Lower lobe of right lung (tissue), 2 donors: ENCODE data around the gene CMTM7. TPM values are rescaled to one million over a fixed set of nuclear protein-coding genes. Genes with fewer than 3 reads are reported as not detected.

Experiments
- ATAC-seq, 2 donors: fragments of 200-7000 bp; cut with Tn5 transposase; one replicate each; pipeline ENCODE4 v1.9.1; 2020 to 2022; ENCODE audit warnings: mild to moderate bottlenecking in 2 of 2, moderate library complexity in 2 of 2
- DNase-seq: peaks from one replicate; pipeline ENCODE4 v3.0.0-alpha.2; 2020
- H3K27ac ChIP-seq: fragments of 200-600 bp; one replicate; pipeline ENCODE4 v1.8.0; 2022
- H3K27me3 ChIP-seq: fragments of 200-600 bp; one replicate; pipeline ENCODE4 v1.8.0; 2022; ENCODE audit warnings: low read depth
- H3K36me3 ChIP-seq: fragments of 200-600 bp; one replicate; pipeline ENCODE4 v1.8.0; 2022; ENCODE audit warnings: mild to moderate bottlenecking
- H3K4me1 ChIP-seq: fragments of 200-600 bp; one replicate; pipeline ENCODE4 v1.8.0; 2022
- H3K4me3 ChIP-seq: fragments of 200-600 bp; one replicate; pipeline ENCODE4 v1.8.0; 2022; ENCODE audit warnings: mild to moderate bottlenecking
- H3K9me3 ChIP-seq: fragments of 200-600 bp; one replicate; pipeline ENCODE4 v1.8.0; 2022
- intact Hi-C: fragments of 100-400 bp; cut with DNase I; formaldehyde crosslinking; loops from one replicate; pipeline ENCODE4 v1.11.0; 2022
- total RNA-seq: library from RNA; stranded (reverse); fragmentation: NEBNext Ultra II Directional; extraction: Animal tissue kit (Norgen Biotek cat#: 25700); gene quantifications from one replicate; pipeline ENCODE4 v1.2.1, GENCODE V29; 2021
- TF ChIP-seq, protein P1 (sequence below): fragments of 200-600 bp; IDR thresholded peaks from one replicate; pipeline ENCODE4 v1.8.0; 2022; ENCODE audit warnings: antibody characterized with exemption, mild to moderate bottlenecking
- donor health status: DM: no; HTN: yes; CAD: no; lungs with severe emphysema.

The CMTM7 gene
- total RNA-seq, 1 donor from 2014 or later = 49.9 TPM

DNA sequence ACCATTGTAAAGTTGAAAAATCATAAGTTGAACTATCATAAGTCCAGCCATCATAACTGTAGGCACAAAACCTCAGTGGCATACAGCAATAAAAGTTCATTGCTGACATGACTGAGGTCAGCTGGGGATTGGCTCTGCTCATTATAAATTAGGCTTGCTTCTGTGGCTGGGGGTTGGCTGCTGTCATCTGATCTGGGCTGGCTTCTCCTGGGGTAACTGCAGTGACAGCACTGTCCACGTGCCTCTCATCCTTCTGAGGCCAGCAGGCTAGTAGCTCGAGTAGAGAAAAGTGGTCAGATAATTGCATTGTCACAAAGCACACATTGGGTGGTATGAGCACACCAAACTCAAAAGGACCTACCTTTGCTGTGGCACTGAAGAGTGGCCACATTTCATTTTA, 31.3 kb downstream of the CMTM7 start:
- Histone ChIP-seq H3K4me1 (peaks cover 68% of the 10 kb centered on the region), H3K27me3 (no peaks in the 10 kb centered on the region), H3K4me3 (no peak overlapping the region), H3K36me3 (no peaks in the 10 kb centered on the region), H3K27ac (peak overlapping the region; percentile 83), H3K9me3 (no peaks in the 10 kb centered on the region)
- ATAC-seq = no peak
- no peak for DNase-seq
- intact Hi-C loops = no loop called here
- TF ChIP-seq, protein P1, sequence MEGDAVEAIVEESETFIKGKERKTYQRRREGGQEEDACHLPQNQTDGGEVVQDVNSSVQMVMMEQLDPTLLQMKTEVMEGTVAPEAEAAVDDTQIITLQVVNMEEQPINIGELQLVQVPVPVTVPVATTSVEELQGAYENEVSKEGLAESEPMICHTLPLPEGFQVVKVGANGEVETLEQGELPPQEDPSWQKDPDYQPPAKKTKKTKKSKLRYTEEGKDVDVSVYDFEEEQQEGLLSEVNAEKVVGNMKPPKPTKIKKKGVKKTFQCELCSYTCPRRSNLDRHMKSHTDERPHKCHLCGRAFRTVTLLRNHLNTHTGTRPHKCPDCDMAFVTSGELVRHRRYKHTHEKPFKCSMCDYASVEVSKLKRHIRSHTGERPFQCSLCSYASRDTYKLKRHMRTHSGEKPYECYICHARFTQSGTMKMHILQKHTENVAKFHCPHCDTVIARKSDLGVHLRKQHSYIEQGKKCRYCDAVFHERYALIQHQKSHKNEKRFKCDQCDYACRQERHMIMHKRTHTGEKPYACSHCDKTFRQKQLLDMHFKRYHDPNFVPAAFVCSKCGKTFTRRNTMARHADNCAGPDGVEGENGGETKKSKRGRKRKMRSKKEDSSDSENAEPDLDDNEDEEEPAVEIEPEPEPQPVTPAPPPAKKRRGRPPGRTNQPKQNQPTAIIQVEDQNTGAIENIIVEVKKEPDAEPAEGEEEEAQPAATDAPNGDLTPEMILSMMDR = no peak

- Histone ChIP-seq H3K4me1 (peaks cover 74% of the 10 kb centered on the region), H3K4me3 (no peak overlapping the region), H3K27me3 (no peaks in the 10 kb centered on the region), H3K9me3 (no peaks in the 10 kb centered on the region), H3K36me3 (no peaks in the 10 kb centered on the region), H3K27ac (peak overlapping the region; percentile 83)
- TF ChIP-seq, protein P1 = no peak
- DNase-seq (no peak), ATAC-seq (no peak)
- intact Hi-C loops = no loop called here
Observed at GRCh38 chr3:32423534-32423933, 31.9 kb downstream of the CMTM7 start.

DNA sequence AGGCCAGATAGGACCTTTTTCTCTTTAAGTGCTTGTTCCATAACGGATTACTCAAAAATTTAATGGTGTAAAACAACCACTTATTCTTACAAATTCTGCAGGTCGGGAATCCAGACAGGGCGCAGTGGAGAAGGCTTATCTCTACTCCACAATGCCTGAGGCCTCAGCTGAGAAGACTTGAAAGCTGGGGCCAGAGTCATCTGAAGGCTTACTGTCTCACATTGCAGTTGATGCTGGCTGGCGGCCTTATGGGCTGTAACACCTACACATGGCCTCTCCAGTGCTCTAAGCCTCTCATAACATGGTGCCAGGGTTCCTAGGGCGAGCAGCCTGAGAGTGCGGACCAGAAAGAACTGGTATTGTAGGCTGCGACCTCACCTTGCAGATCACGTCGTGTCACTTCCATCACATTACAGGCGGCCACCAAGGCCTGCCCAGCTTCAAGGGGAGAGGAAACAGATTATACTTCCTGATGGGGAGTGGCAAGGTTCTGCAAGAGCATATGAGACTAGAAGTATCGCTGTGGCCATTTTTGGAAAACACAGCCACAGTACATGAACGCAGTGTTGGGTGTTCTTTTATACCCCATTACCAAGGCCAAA, 32.4 kb downstream of the CMTM7 start:
- H3K27ac ChIP-seq = peak overlapping the region; percentile 83
- ATAC-seq = no peak
- intact Hi-C loops = no loop called here
- H3K36me3 ChIP-seq = no peaks in the 10 kb centered on the region
- H3K27me3 ChIP-seq = no peaks in the 10 kb centered on the region
- peaks cover 79% of the 10 kb centered on the region for H3K4me1 ChIP-seq
- no peak for DNase-seq
- TF ChIP-seq, protein P1 = no peak
- no peak overlapping the region for H3K4me3 ChIP-seq
- no peaks in the 10 kb centered on the region for H3K9me3 ChIP-seq

DNA sequence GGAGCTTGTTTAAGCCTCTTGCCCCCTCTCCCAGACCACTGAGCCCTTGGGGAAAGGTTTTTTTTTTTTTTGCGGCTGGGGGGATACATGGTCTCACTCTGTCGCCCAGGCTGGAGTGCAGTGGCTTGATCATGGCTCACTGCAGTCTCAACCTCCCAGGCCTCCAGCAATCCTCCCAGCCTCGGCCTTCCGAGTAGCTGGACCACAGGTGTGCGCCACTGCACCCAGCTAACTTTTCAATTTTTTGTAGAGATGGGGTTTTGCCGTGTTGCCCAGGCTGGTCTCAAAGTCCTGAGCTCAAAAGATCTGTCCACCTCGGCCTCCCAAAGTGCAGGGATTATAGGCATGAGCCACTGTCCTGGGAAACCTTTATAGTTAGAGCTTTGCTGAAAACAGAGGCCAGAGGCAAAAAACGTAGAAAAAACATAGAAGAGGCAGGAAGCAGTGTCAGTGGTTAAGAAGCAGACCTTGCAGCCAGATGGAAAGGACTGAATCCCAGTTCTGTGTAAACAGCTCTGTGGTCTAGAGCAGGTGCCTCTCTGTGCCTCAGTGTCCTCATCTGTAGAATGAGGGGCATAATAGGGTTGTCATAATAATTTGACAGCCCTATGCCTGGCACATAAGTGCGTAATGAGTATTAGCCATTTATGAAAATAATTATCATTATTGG, 33.1 kb downstream of the CMTM7 start:
- intact Hi-C loops = no loop called here
- ATAC-seq = no peak
- H3K4me1 ChIP-seq = peaks cover 78% of the 10 kb centered on the region

DNA sequence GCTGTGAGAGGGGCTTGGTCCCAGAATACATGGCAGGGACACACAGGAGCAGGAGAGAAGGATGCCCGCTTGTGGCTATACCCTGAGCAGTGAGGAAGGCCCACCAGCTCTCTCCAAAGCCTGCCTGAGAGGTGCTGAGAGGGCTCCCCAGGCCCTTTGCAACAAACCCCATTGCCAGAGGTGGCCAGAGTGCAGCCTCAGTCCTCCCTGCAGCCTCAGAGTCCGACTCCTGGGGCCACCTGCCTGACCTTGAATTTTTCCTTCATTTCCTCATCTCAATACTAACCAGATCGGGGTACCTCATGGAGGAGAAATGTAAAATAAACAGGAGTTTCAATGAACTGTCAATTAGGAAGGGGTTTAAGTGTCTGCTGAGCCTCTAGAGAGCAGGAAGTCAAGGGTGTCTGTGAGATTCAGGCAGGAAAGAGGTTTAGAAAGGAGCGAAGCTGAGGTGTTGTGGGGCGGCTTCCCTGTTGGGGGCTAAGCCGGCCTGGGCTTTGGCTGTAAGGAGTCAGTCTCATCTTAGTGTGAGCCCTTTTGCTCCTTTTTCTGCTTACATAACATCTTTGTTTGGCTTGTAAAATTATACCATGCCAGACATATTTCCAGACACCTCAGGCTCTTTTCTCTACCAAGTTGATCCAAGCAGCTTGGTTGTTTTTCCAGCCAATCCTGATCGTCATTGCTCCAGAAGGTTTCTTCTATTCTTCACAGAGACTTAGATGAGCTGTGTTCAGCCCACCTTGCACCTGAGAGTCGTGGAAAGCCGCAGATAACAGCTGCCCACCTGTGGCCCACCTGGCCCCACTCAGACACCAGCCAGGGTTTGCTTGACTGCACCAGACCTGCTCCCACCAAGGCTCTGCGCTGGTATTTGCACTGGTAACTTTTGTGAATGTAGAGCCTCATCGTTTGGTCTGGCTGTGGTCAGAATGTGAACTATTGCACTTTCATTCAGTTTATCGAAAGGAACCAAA, 36.7 kb downstream of the CMTM7 start:
- ATAC-seq (peak; percentile 26 to 54), DNase-seq (no peak)
- H3K4me3 ChIP-seq = no peak overlapping the region
- H3K36me3 ChIP-seq = no peaks in the 10 kb centered on the region
- TF ChIP-seq, protein P1 = no peak
- peaks cover 45% of the 10 kb centered on the region for H3K4me1 ChIP-seq
- intact Hi-C loops = no loop called here
- no peaks in the 10 kb centered on the region for H3K27me3 ChIP-seq
- H3K9me3 ChIP-seq = no peaks in the 10 kb centered on the region
- H3K27ac ChIP-seq = peak overlapping the region; percentile 55

More for the DNA sequence above, 33.1 kb downstream of the CMTM7 start:
- no peak for DNase-seq
- Histone ChIP-seq H3K27me3 (no peaks in the 10 kb centered on the region), H3K27ac (peak overlapping the region; percentile 83), H3K36me3 (no peaks in the 10 kb centered on the region), H3K9me3 (no peaks in the 10 kb centered on the region), H3K4me3 (no peak overlapping the region)
- TF ChIP-seq, protein P1 = no peak
